Kidney (tissue), 14 donors: ENCODE results near the gene LIMK1. TPM values are rescaled to one million over a fixed set of nuclear protein-coding genes. Genes with fewer than 3 reads are reported as not detected.

ENCODE experiments used
- DNase-seq, 5 donors: peaks; one replicate each; pipeline ENCODE4 v3.0.0-alpha.2; 2013 to 2020
- FAIRE-seq: peaks from 2 replicates; lab custom pipeline; 2012; peaks lifted over from hg19 to GRCh38; lab: Jason Lieb, UNC
- H3K27ac ChIP-seq, 2 donors: one replicate each; pipeline ENCODE4 v1.7.0; 2013; ENCODE audit warnings: low read depth in 2 of 2, low read length in 2 of 2, inconsistent platforms in 1 of 2
- H3K27me3 ChIP-seq: one replicate; pipeline ENCODE4 v1.7.1; 2013; ENCODE audit warnings: low read length, inconsistent platforms; ENCODE audit not compliant: control insufficient read depth, insufficient read depth
- H3K36me3 ChIP-seq, 3 donors: one replicate each; pipeline versions ENCODE4 v1.7.0 to v1.7.1; 2013; ENCODE audit warnings: low read length in 3 of 3, control low read depth in 1 of 3, inconsistent platforms in 1 of 3; ENCODE audit not compliant: insufficient read depth in 3 of 3, control insufficient read depth in 2 of 3
- H3K4me1 ChIP-seq, 3 donors: one replicate each; pipeline versions ENCODE4 v1.7.0 to v1.7.1; 2013; ENCODE audit warnings: low read length in 3 of 3, inconsistent platforms in 1 of 3, low read depth in 1 of 3; ENCODE audit not compliant: control insufficient read depth in 2 of 3, insufficient read depth in 2 of 3
- H3K4me3 ChIP-seq, 3 donors: one replicate each; pipeline versions ENCODE4 v1.7.0 to v1.8.1; 2013; ENCODE audit warnings: low read length in 3 of 3, control low read depth in 1 of 3, inconsistent platforms in 1 of 3
- H3K9ac ChIP-seq, 3 donors: one replicate each; pipeline versions ENCODE4 v1.7.0 to v1.7.1; 2013; ENCODE audit warnings: low read length in 3 of 3, control low read depth in 1 of 3, inconsistent platforms in 1 of 3
- H3K9me3 ChIP-seq, 3 donors: one replicate each; pipeline versions ENCODE4 v1.7.0 to v1.7.1; 2013; ENCODE audit warnings: low read length in 3 of 3, control low read depth in 1 of 3, inconsistent platforms in 1 of 3; ENCODE audit not compliant: control insufficient read depth in 2 of 3, insufficient read depth in 1 of 3
- CTCF ChIP-seq: IDR thresholded peaks from 3 replicates; pipeline ENCODE4 v1.5.1; 2012; ENCODE audit warnings: mild to moderate bottlenecking, moderate library complexity, borderline replicate concordance; ENCODE audit not compliant: insufficient read depth; ENCODE audit errors: extremely low read depth
- intact Hi-C: fragments of 100-400 bp; cut with DNase I; formaldehyde crosslinking; loops from one replicate; pipeline ENCODE4 v1.11.1; 2022
- polyA plus RNA-seq: library from polyadenylated mRNA; stranded (reverse); fragments of 350-450 nt; fragmentation: Illumina TruSeq; extraction: RNeasy Lipid Tissue Mini Kit (QIAGEN cat#74804); gene quantifications from one replicate; pipeline ENCODE4 v1.2.3, GENCODE V29; 2014; ENCODE audit warnings: low read depth, low replicate concordance; ENCODE audit not compliant: insufficient read depth
- total RNA-seq: library from RNA; stranded (reverse); fragmentation: NEBNext Ultra II Directional; extraction: Animal tissue kit (Norgen Biotek cat#: 25700); gene quantifications from one replicate; pipeline ENCODE4 v1.2.1, GENCODE V29; 2021
- donor health status: control.
- donor health status: control.
- donor health status: control.
- donor health status: control.
- donor health status: control.
- donor health status: DM: yes; HTN: yes; CAD: no.
- donor health status: Normal renal cell carcinoma (clear cell type).

Gene LIMK1
- total and polyA plus RNA-seq, 2 donors from 2014 or later, result 9.1 to 23.8 TPM

DNA sequence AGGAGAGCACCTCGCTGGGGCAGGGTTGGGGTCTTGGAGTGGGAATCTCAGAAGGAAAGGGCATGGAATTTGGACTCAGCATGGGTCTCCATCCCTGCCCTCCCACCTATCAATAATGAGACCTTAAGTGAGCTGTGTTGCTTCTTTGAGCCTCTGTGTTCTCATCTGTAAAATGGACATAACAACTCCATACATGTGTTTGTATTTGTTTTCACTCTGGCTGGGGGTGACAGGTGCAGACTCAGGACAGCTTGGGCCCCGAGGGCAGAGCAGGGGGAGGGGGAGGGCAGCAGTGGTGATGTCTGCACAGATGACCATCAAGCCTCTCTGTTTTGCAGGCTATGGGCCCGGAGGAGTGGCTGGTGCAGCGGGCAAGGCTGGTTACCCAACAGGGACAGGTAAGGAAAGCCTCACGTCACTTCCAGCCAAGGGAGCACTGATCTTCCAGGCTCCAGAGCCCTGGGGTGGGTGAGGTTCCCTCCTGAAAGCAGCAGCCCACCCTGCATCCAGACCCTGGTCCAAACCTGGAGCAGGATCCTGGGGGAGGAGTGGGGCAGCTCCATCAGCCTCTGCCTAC, 35.7 kb upstream of the LIMK1 start:
- intact Hi-C loops, result no loop called here

GRCh38 chr7:74048999-74049599, 34.5 kb upstream of the LIMK1 start:
- Histone ChIP-seq H3K27ac (no peak overlapping the region), H3K4me1 (no peaks in the 10 kb centered on the region), H3K9me3 (no peaks in the 10 kb centered on the region), H3K36me3 (peaks cover 0 to 10% (median 3%) of the 10 kb centered on the region in 3 donors), H3K27me3 (no peaks in the 10 kb centered on the region), H3K4me3 (no peak overlapping the region), H3K9ac (no peak overlapping the region)
- DNase-seq, result no peak
- intact Hi-C loops, result no loop called here
- TF ChIP-seq CTCF, result no peak
- FAIRE-seq, result no peak

More for the DNA sequence above, 35.7 kb upstream of the LIMK1 start:
- Histone ChIP-seq H3K27ac (no peak overlapping the region), H3K9ac (no peak overlapping the region), H3K36me3 (peaks cover 0 to 10% (median 3%) of the 10 kb centered on the region in 3 donors), H3K4me3 (no peak overlapping the region), H3K27me3 (no peaks in the 10 kb centered on the region), H3K4me1 (no peaks in the 10 kb centered on the region), H3K9me3 (no peaks in the 10 kb centered on the region)
- no peak for TF ChIP-seq CTCF
- no peak for FAIRE-seq
- no peak for DNase-seq

DNA sequence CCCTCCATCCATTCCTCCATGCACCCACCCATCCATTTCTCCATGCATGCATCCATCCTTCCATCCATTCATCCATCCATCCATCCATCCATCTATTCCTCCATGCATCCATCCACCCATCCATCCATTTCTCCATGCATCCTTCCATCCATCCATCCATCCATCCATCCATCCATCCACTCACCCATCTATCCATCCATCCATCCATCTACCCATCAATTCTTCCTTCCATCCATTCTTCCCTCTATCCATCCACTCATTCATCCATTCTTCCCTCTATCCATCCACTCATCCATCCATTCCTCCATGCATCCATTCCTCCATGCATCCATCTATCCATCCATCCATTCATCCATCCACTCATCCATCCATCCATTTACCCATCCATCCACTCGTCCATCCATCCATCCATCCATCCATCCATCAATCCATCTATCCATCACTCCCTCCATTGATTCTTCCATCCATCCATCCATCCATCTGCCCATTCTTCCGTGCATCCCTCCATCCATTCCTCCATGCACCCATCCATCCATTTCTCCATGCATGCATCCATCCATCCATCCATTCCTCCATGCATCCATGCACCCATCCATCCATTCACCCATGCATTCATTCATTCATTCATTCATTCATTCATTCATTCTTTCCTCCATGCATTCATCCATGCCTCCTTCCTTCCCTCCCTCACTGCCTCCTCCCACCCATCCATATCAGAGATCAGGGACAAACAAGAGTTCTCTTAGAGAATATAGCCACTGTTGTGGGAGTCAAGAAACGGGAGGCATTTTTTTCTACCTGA, 33.4 kb upstream of the LIMK1 start:
- peaks cover 0 to 10% (median 3%) of the 10 kb centered on the region in 3 donors for H3K36me3 ChIP-seq
- no peaks in the 10 kb centered on the region for H3K4me1 ChIP-seq
- no peak overlapping the region for H3K27ac ChIP-seq
- H3K9ac ChIP-seq, result no peak overlapping the region
- DNase-seq, result no peak
- TF ChIP-seq CTCF, result no peak
- no peak overlapping the region for H3K4me3 ChIP-seq
- intact Hi-C loops, result no loop called here
- H3K9me3 ChIP-seq, result no peaks in the 10 kb centered on the region
- FAIRE-seq, result no peak
- H3K27me3 ChIP-seq, result no peaks in the 10 kb centered on the region
